Smooth muscle cell (in vitro differentiated cells): ENCODE measurements around the gene AMBRA1. TPM values are rescaled to one million over a fixed set of nuclear protein-coding genes. Genes with fewer than 3 reads are reported as not detected.

ENCODE experiments used
- DNase-seq: peaks from one replicate; lab custom pipeline; 2025; ENCODE audit not compliant: unreplicated experiment; lab: John Stamatoyannopoulos, UW
- H2AFZ ChIP-seq: fragments of 200-600 bp; sonication (generic); 2 replicates; pipeline ENCODE4 v1.6.0; 2016; ENCODE audit warnings: antibody characterized with exemption, low read depth, mild to moderate bottlenecking
- H3F3A ChIP-seq: fragments of 200-600 bp; sonication (generic); 2 replicates; pipeline ENCODE4 v1.6.0; 2017; ENCODE audit warnings: antibody characterized with exemption, low read depth
- H3K27ac ChIP-seq: fragments of 200-600 bp; sonication (generic); 2 replicates; pipeline ENCODE4 v1.5.1; 2016; ENCODE audit warnings: low read depth, mild to moderate bottlenecking
- H3K27me3 ChIP-seq: fragments of 200-600 bp; sonication (generic); 2 replicates; pipeline ENCODE4 v1.6.1; 2016; ENCODE audit warnings: low read depth, mild to moderate bottlenecking
- H3K36me3 ChIP-seq: fragments of 200-600 bp; sonication (generic); 2 replicates; pipeline ENCODE4 v1.5.1; 2016; ENCODE audit warnings: low read depth
- H3K4me1 ChIP-seq: fragments of 200-600 bp; sonication (generic); 2 replicates; pipeline ENCODE4 v1.5.1; 2016; ENCODE audit warnings: low read depth
- H3K4me2 ChIP-seq: fragments of 200-600 bp; sonication (generic); 2 replicates; pipeline ENCODE4 v1.6.0; 2016; ENCODE audit warnings: mild to moderate bottlenecking
- H3K4me3 ChIP-seq: fragments of 200-600 bp; sonication (generic); 2 replicates; pipeline ENCODE4 v1.5.1; 2016; ENCODE audit warnings: mild to moderate bottlenecking
- H3K79me2 ChIP-seq: fragments of 200-600 bp; sonication (generic); 2 replicates; pipeline ENCODE4 v1.6.0; 2016; ENCODE audit warnings: low read depth, mild to moderate bottlenecking
- H3K9ac ChIP-seq: fragments of 200-600 bp; sonication (generic); 2 replicates; pipeline ENCODE4 v1.6.0; 2016; ENCODE audit warnings: low read depth
- H3K9me3 ChIP-seq: fragments of 200-600 bp; sonication (generic); replicated peaks from 2 replicates; pipeline ENCODE4 v1.5.1; 2016; ENCODE audit warnings: low read depth
- H4K20me1 ChIP-seq: fragments of 200-600 bp; sonication (generic); 2 replicates; pipeline ENCODE4 v1.6.0; 2016; ENCODE audit warnings: low read depth
- WGBS: methylation state at CpG from one replicate; pipeline ENCODE4 v1.1.7; 2016; ENCODE audit warnings: low lambda C conversion rate; 5-methylcytosine and 5-hydroxymethylcytosine counted together
- polyA plus RNA-seq: library from polyadenylated mRNA; unstranded; fragments of >200 nt; fragmentation: Nextera tagmentation; extraction: Ambion mirVana; gene quantifications from 2 replicates; pipeline ENCODE4 v1.2.1, GENCODE V29; 2016
- total RNA-seq: library from RNA; depleted of rRNA; stranded (reverse); fragments of >200 nt; gene quantifications from 2 replicates; pipeline ENCODE4 v1.2.3, GENCODE V29; 2014
- TF ChIP-seq, protein P1 (sequence below): fragments of 200-600 bp; sonication (generic); IDR thresholded peaks from 2 replicates; pipeline ENCODE4 v1.5.1; 2017; ENCODE audit warnings: borderline replicate concordance, mild to moderate bottlenecking, antibody characterized with exemption; ENCODE audit not compliant: insufficient read depth, poor library complexity, severe bottlenecking

The AMBRA1 gene
- total and polyA plus RNA-seq, 2 experiments from 2014 or later: 10.3 to 38.3 TPM

DNA sequence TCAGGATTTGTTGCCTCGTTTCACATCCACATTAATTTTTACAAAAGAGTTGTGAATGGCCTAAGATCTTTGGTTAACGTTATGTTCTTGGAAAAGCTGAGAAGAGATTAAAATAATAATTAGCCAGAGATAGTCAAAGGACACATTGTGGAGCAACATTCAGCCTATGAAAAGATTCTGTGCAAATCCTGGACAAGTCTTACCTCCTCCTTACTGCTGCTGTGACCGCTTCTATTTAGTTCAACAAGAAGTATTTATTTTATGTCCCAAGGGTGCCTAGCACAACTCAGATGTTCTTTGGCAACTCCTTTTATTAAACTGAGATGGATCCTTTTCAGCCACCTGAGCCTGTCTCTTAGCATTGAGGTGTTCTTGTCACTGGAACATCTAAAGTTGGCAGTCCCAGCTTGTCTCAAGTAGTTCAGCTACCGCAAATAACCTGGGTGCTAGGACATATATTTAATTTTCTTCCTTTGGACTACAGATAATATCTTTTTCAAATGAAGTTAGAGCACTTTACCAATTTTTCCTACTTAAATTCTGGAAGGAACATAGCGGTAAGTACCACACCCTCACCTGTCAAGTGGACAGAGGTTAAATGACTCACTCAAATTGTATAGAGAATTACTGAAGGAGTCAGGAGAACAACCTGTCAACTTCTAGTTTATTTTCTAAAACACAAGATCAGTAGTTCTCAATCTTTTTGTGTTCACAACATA lies 121.7 kb downstream of the AMBRA1 start:
- Histone ChIP-seq H3K4me2 (no peak overlapping the region), H2AFZ (no peak overlapping the region), H3K4me3 (no peak overlapping the region), H3K27ac (peak overlapping the region; percentile 0), H3F3A (no peaks in the 10 kb centered on the region), H3K36me3 (no peaks in the 10 kb centered on the region), H3K9ac (no peak overlapping the region), H3K27me3 (no peaks in the 10 kb centered on the region), H3K4me1 (no peaks in the 10 kb centered on the region), H3K9me3 (no peaks in the 10 kb centered on the region), H3K79me2 (peaks cover 7% of the 10 kb centered on the region), H4K20me1 (peaks cover 37% of the 10 kb centered on the region)
- 90% methylated on average over 5 of the region's 5 CpGs for WGBS
- no peak for DNase-seq
- TF ChIP-seq, protein P1, sequence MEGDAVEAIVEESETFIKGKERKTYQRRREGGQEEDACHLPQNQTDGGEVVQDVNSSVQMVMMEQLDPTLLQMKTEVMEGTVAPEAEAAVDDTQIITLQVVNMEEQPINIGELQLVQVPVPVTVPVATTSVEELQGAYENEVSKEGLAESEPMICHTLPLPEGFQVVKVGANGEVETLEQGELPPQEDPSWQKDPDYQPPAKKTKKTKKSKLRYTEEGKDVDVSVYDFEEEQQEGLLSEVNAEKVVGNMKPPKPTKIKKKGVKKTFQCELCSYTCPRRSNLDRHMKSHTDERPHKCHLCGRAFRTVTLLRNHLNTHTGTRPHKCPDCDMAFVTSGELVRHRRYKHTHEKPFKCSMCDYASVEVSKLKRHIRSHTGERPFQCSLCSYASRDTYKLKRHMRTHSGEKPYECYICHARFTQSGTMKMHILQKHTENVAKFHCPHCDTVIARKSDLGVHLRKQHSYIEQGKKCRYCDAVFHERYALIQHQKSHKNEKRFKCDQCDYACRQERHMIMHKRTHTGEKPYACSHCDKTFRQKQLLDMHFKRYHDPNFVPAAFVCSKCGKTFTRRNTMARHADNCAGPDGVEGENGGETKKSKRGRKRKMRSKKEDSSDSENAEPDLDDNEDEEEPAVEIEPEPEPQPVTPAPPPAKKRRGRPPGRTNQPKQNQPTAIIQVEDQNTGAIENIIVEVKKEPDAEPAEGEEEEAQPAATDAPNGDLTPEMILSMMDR: no peak

DNA sequence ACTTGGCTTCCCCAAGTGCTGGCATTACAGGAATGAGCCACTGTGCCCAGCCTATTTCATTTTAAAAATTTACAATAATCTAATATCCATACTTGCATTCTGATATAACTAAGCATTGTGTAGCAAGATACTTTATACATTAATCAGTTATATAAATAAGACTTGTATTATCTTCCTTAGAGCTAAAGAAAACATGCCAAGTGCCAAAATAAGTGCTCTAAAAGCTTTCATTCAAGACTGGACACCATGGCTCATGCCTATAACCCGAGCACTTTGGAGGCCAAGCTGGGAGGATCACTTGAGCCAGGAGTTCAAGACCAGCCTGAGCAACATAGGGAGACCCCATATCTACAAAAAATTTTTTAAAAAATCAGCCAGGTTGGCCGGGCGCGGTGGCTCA lies 123.9 kb downstream of the AMBRA1 start:
- H3K4me1 ChIP-seq: peaks cover 16% of the 10 kb centered on the region
- no peak overlapping the region for H3K4me3 ChIP-seq
- H3K27ac ChIP-seq: no peak overlapping the region
- no peaks in the 10 kb centered on the region for H3K27me3 ChIP-seq
- no peaks in the 10 kb centered on the region for H3K36me3 ChIP-seq
- H3K79me2 ChIP-seq: peaks cover 17% of the 10 kb centered on the region
- H3K9ac ChIP-seq: no peak overlapping the region
- H3K9me3 ChIP-seq: no peaks in the 10 kb centered on the region
- H3F3A ChIP-seq: no peaks in the 10 kb centered on the region
- H4K20me1 ChIP-seq: peaks cover 25% of the 10 kb centered on the region
- H2AFZ ChIP-seq: no peak overlapping the region
- H3K4me2 ChIP-seq: no peak overlapping the region
- DNase-seq: no peak
- TF ChIP-seq, protein P1: no peak
- WGBS: 96% methylated on average over 4 of the region's 4 CpGs

DNA sequence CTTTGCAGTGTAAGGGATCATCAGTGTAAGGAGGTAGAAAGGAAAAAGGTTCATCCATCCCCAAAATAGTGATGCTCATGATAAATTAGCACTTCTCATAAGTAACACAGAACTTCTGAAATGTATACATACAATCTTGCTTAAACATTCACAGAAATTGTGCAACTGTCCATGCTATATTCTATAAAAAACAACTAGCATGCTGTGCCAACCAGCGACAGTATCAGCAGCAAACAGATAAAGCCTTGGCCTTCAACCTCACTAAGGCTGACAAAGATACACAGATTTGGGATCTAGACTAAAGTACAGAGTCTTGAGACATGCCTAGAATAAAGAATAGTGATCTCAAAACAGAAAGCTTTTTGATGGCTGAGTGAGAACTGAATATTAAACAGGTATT lies 128.1 kb downstream of the AMBRA1 start:
- Histone ChIP-seq H3K36me3 (no peaks in the 10 kb centered on the region), H3K9me3 (no peaks in the 10 kb centered on the region), H3K9ac (no peak overlapping the region), H4K20me1 (peaks cover 18% of the 10 kb centered on the region), H3K4me2 (peak overlapping the region; percentile 31), H2AFZ (no peak overlapping the region), H3K4me3 (no peak overlapping the region), H3K27me3 (no peaks in the 10 kb centered on the region), H3K4me1 (peaks cover 51% of the 10 kb centered on the region), H3K79me2 (peaks cover 11% of the 10 kb centered on the region), H3K27ac (no peak overlapping the region), H3F3A (peaks cover 12% of the 10 kb centered on the region)
- no peak for DNase-seq
- TF ChIP-seq, protein P1: no peak
- 46% methylated on average over 1 of the region's 1 CpG for WGBS

DNA sequence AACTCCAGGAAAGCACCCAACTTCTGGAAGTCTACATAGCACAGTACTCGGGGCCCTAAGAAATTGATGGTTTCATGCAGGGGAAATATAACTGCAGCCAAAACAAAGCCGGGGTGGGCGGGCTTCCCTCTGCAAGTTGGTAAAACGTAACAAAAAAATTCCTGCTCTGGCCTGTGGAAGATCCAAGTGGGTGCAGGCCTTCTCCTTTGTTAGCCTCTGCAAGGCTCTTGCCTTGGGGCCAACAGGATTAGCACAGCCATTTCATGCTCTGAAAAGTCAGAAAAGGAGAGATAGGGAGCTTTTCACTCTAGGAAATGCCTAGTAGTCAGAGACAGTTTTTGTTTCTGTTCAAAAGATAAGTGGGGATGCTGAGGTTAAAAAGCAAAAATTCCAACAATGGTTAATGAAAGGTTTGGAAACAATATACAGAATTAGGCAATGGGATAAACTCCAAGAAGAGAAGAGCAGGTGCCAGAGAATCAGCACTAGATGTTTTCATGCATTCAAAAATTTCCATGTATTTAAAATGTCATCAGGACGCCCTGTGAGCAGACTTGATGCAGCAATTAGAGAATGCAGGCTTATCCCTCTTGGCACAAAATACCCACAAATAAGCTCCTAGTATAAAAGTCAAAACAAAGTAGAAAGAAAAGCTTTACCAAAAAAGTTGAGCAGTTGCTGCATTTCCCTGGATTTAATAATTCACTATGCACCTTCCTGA lies 130.0 kb downstream of the AMBRA1 start:
- peak overlapping the region; percentile 28 for H3K27ac ChIP-seq
- H3K9ac ChIP-seq: no peak overlapping the region
- no peak for DNase-seq
- no peaks in the 10 kb centered on the region for H3K27me3 ChIP-seq
- H3K4me2 ChIP-seq: no peak overlapping the region
- TF ChIP-seq, protein P1: no peak
- H4K20me1 ChIP-seq: peaks cover 19% of the 10 kb centered on the region
- H3K79me2 ChIP-seq: peaks cover 10% of the 10 kb centered on the region
- H3K36me3 ChIP-seq: no peaks in the 10 kb centered on the region
- no peak overlapping the region for H3K4me3 ChIP-seq
- H3F3A ChIP-seq: peaks cover 12% of the 10 kb centered on the region
- H2AFZ ChIP-seq: no peak overlapping the region
- no peaks in the 10 kb centered on the region for H3K9me3 ChIP-seq
- H3K4me1 ChIP-seq: peaks cover 52% of the 10 kb centered on the region
- WGBS: 65% methylated on average over 5 of the region's 5 CpGs
